PC-3 (cell line): ENCODE results near the gene PALS2. TPM values are rescaled to one million over a fixed set of nuclear protein-coding genes. Genes with fewer than 3 reads are reported as not detected.

ENCODE experiments used
- ATAC-seq: fragments of 200-7000 bp; cut with Tn5 transposase; 2 replicates; pipeline ENCODE4 v1.9.1; 2020; ENCODE audit warnings: mild to moderate bottlenecking, moderate library complexity
- BruUV-seq: library from RNA; stranded (reverse); fragments of 400-500 nt; replicated peaks from 2 replicates; lab custom pipeline; 2021; lab: Mats Ljungman, UMichigan
- CTCF ChIA-PET: fragments of 300-600 bp; sonication (Branson Sonifier 250); formaldehyde crosslinking; loops from one replicate; lab custom pipeline; 2022; ENCODE audit warnings: antibody characterized with exemption; lab: Charles Lee
- POLR2A ChIA-PET: fragments of 300-600 bp; sonication (Branson Sonifier 250); formaldehyde crosslinking; loops from one replicate; lab custom pipeline; 2022; ENCODE audit warnings: antibody characterized with exemption; ENCODE audit not compliant: unreplicated experiment; lab: Charles Lee
- DNase-seq: peaks from one replicate; pipeline ENCODE4 v3.0.0-alpha.2; 2015
- H2AFZ ChIP-seq: fragments of 300-600 bp; sonication (generic); 2 replicates; pipeline ENCODE4 v1.6.0; 2016; ENCODE audit warnings: antibody characterized with exemption, low read length
- H3F3A ChIP-seq: fragments of 300-600 bp; sonication (generic); one replicate; pipeline ENCODE4 v1.6.0; 2017; ENCODE audit warnings: antibody characterized with exemption, low read length, control low read depth, mild to moderate bottlenecking; ENCODE audit not compliant: unreplicated experiment
- H3K27ac ChIP-seq: fragments of 300-600 bp; sonication (generic); 2 replicates; pipeline ENCODE4 v1.5.1; 2016; ENCODE audit warnings: mild to moderate bottlenecking, low read length
- H3K27me3 ChIP-seq: fragments of 300-600 bp; sonication (generic); 2 replicates; pipeline ENCODE4 v1.6.1; 2016; ENCODE audit warnings: low read length, mixed read lengths
- H3K36me3 ChIP-seq: fragments of 300-600 bp; sonication (generic); 2 replicates; pipeline ENCODE4 v1.6.1; 2016; ENCODE audit warnings: low read depth, mixed run types, low read length, mixed read lengths
- H3K4me1 ChIP-seq: fragments of 300-600 bp; sonication (generic); 2 replicates; pipeline ENCODE4 v1.5.1; 2016; ENCODE audit warnings: low read length; ENCODE audit not compliant: insufficient read depth
- H3K4me2 ChIP-seq: fragments of 300-600 bp; sonication (generic); 2 replicates; pipeline ENCODE4 v1.6.0; 2016; ENCODE audit warnings: low read length
- H3K4me3 ChIP-seq: fragments of 300-600 bp; sonication (generic); 2 replicates; pipeline ENCODE4 v1.5.1; 2016; ENCODE audit warnings: mild to moderate bottlenecking, low read length, mixed read lengths
- H3K79me2 ChIP-seq: fragments of 300-600 bp; sonication (generic); 2 replicates; pipeline ENCODE4 v1.6.1; 2017; ENCODE audit warnings: low read length, mixed read lengths
- H3K9ac ChIP-seq: fragments of 300-600 bp; sonication (generic); 2 replicates; pipeline ENCODE4 v1.6.0; 2016; ENCODE audit warnings: mild to moderate bottlenecking, low read length
- H3K9me2 ChIP-seq: fragments of 300-600 bp; sonication (generic); replicated peaks from 2 replicates; pipeline ENCODE4 v1.6.1; 2016; ENCODE audit warnings: mixed run types, low read length, mixed read lengths
- H3K9me3 ChIP-seq: fragments of 300-600 bp; sonication (generic); 2 replicates; pipeline ENCODE4 v1.6.1; 2016; ENCODE audit warnings: low read length, mixed read lengths
- H4K20me1 ChIP-seq: fragments of 300-600 bp; sonication (generic); 2 replicates; pipeline ENCODE4 v1.6.1; 2016; ENCODE audit warnings: low read length, mixed read lengths
- CTCF ChIP-seq: fragments of 300-600 bp; sonication (generic); conservative IDR thresholded peaks from 2 replicates; pipeline ENCODE4 v1.5.1; 2017; ENCODE audit warnings: antibody characterized with exemption, low read depth, mild to moderate bottlenecking, low read length
- EZH2 ChIP-seq: fragments of 300-600 bp; sonication (generic); IDR thresholded peaks from one replicate; pipeline ENCODE4 v1.6.1; 2017; ENCODE audit warnings: antibody characterized with exemption, mild to moderate bottlenecking, low read length; ENCODE audit not compliant: unreplicated experiment
- EZH2phosphoT487 ChIP-seq: fragments of 300-600 bp; sonication (generic); IDR thresholded peaks from 2 replicates; pipeline ENCODE4 v1.6.1; 2018; ENCODE audit warnings: mild to moderate bottlenecking, antibody characterized with exemption, low read length, borderline replicate concordance
- intact Hi-C: fragments of 100-400 bp; cut with micrococcal nuclease; formaldehyde crosslinking; loops from 2 replicates; pipeline ENCODE4 v1.9.0; 2023
- total RNA-seq: library from RNA; depleted of rRNA; stranded (reverse); fragments of >200 nt; gene quantifications from 2 replicates; pipeline ENCODE4 v1.2.3, GENCODE V29; 2014

PALS2 gene
- total RNA-seq, 1 experiment from 2014 or later, result 10.8 TPM

GRCh38 chr7:24573554-24574338 is 494 bp downstream of the PALS2 start:
- POLR2A ChIA-PET, result interaction anchor here (0.5 to 0.6 kb wide), 2 partner anchors 100 to 210 kb away, joined by 9 to 11 read pairs; no protein-coding TSS in a partner anchor
- H3K4me2 ChIP-seq, result peak overlapping the region; percentile 93

GRCh38 chr7:24574386-24574785 is 1.1 kb downstream of the PALS2 start:
- H3K27me3 ChIP-seq, result peaks cover 14% of the 10 kb centered on the region
- H3K36me3 ChIP-seq, result no peaks in the 10 kb centered on the region
- intact Hi-C loops, result loop anchor here (2.0 to 10.0 kb wide), 4 partner anchors 172 to 1000 kb away; partner anchors contain the start of gene GSDME
- peaks cover 18% of the 10 kb centered on the region for H3K4me1 ChIP-seq
- POLR2A ChIA-PET, result interaction anchor here (0.6 kb wide), 1 partner anchor 100 kb away, joined by 9 read pairs; no protein-coding TSS in a partner anchor
- peak overlapping the region; percentile 93 for H3K4me2 ChIP-seq
- H3K27ac ChIP-seq, result no peak overlapping the region
- H3K9me2 ChIP-seq, result no peaks in the 10 kb centered on the region
- H4K20me1 ChIP-seq, result peaks cover 21% of the 10 kb centered on the region
- H3K79me2 ChIP-seq, result peaks cover 56% of the 10 kb centered on the region
- DNase-seq (no peak), ATAC-seq (no peak)
- CTCF ChIA-PET, result interaction anchor here (0.6 kb wide), 1 partner anchor 1557 kb away, joined by 3 read pairs; no protein-coding TSS in a partner anchor
- H3K9me3 ChIP-seq, result no peaks in the 10 kb centered on the region
- BruUV-seq, result TSS peak; percentile 52
- peak overlapping the region; percentile 77 for H2AFZ ChIP-seq
- peak overlapping the region; percentile 78 for H3K9ac ChIP-seq
- TF ChIP-seq EZH2phosphoT487 (no peak), CTCF (no peak)
- peak overlapping the region; percentile 97 for H3K4me3 ChIP-seq
- H3F3A ChIP-seq, result no peaks in the 10 kb centered on the region

More at GRCh38 chr7:24573554-24574338, 494 bp downstream of the PALS2 start:
- no TSS peak for BruUV-seq
- CTCF ChIA-PET, result interaction anchor here (0.6 kb wide), 1 partner anchor 1557 kb away, joined by 3 read pairs; no protein-coding TSS in a partner anchor
- Histone ChIP-seq H3F3A (no peaks in the 10 kb centered on the region), H3K36me3 (no peaks in the 10 kb centered on the region), H4K20me1 (peaks cover 18% of the 10 kb centered on the region), H3K27me3 (peaks cover 20% of the 10 kb centered on the region), H3K9me3 (no peaks in the 10 kb centered on the region), H3K79me2 (peaks cover 50% of the 10 kb centered on the region), H3K4me1 (peaks cover 18% of the 10 kb centered on the region), H3K27ac (no peak overlapping the region), H3K9ac (peak overlapping the region; percentile 78), H2AFZ (peak overlapping the region; percentile 77), H3K4me3 (peak overlapping the region; percentile 97), H3K9me2 (no peaks in the 10 kb centered on the region)
- intact Hi-C loops, result loop anchor here (2.0 to 10.0 kb wide), 4 partner anchors 171 to 999 kb away; partner anchors contain the start of gene GSDME
- peak; percentile 28 for ATAC-seq
- no peak for TF ChIP-seq CTCF
- TF ChIP-seq EZH2, result no peak
- TF ChIP-seq EZH2phosphoT487, result no peak
- DNase-seq, result peak; percentile 40
